Measurements from ENCODE around the gene CCDC47. TPM values are rescaled to one million over a fixed set of nuclear protein-coding genes. Genes with fewer than 3 reads are reported as not detected.

CCDC47 gene
- polyA plus RNA-seq, 1 donor (not counting 4 experiments of a cell fraction or from before 2014, with no cell fraction given), result 86.4 TPM

DNA sequence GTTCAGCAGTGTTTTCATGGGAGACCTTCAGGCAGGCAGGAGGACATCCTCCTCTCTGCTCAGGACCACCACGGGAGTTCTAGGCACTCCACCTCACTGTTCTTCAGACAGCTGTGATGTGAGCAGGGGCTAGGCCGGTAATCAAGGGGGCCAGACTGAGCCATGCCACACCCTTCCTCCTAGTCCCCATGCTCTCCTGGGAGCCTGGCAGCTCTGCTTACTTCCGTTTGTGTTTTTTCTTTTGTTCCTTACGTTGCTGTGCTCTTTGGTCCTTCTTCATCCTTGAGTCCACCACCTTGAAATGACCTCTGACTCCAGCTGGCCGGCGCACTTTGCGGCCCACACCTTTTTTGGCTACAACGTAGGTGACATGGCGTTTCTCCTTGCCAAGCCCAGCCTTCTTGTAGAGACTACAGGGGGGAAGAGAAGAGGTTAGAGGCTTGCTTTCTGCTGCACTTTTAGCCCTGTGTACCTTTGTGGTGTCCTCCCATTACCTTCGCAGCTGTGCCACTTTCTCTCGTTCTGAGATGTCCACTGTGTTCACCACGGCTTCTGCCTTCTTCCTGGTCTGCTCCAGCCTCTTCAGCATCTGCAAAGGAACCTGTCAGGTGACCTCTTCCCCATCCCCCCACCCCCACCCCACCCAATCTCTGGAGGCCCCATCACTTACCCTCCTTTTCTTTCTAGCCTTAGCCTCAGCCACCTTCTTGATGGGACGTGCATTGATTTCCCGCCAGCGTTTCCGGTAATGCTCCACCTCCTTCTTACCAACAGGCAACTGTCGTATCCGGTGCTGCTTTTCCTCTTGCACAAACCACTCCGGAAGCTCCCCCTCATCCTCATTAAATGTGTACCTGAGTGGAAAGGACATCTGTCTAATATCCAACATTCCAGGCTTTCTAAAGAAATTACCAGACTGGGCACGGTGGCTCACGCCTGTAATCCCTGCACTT, 46.5 kb upstream of the CCDC47 start:
- no peak for FAIRE-seq
- no peak for DNase-seq (ENCODE audit: low read depth, low spot score)
- Histone ChIP-seq H3K79me2 (ENCODE audit: control insufficient read depth, insufficient read depth, low read length) (peaks cover 19% of the 10 kb centered on the region), H3K4me3 (ENCODE audit: control insufficient read depth in 2 of 3, extremely low read depth in 1 of 3, insufficient read depth in 2 of 3, low read depth in 1 of 3, low read length in 3 of 3) (no peak overlapping the region), H2AFZ (ENCODE audit: control insufficient read depth, low read length) (no peak overlapping the region), H3K9ac (ENCODE audit: control insufficient read depth, extremely low read depth, insufficient read depth, low read length) (no peak overlapping the region), H3K4me2 (ENCODE audit: control insufficient read depth, extremely low read depth, insufficient read depth, low read depth, low read length) (no peak overlapping the region), H3K27ac (ENCODE audit: control insufficient read depth, insufficient read depth, low read length) (no peak overlapping the region), H3K4me1 (ENCODE audit: control insufficient read depth, extremely low read depth, insufficient read depth, low read length) (no peaks in the 10 kb centered on the region), H3K27me3 (ENCODE audit: control insufficient read depth, extremely low read depth, insufficient read depth, low read length) (no peaks in the 10 kb centered on the region), H3K9me1 (ENCODE audit: control insufficient read depth, extremely low read depth, insufficient read depth, low read length) (no peaks in the 10 kb centered on the region), H3K36me3 (ENCODE audit: control insufficient read depth in 2 of 2, extremely low read depth in 1 of 2, insufficient read depth in 2 of 2, low read length in 2 of 2) (peaks cover 67 to 75% of the 10 kb centered on the region in 2 experiments), H4K20me1 (ENCODE audit: control insufficient read depth, extremely low read depth, insufficient read depth, low read length) (peaks cover 9% of the 10 kb centered on the region), H3K9me3 (ENCODE audit: control insufficient read depth, low read depth, low read length) (no peaks in the 10 kb centered on the region)
- TF ChIP-seq, protein P1, sequence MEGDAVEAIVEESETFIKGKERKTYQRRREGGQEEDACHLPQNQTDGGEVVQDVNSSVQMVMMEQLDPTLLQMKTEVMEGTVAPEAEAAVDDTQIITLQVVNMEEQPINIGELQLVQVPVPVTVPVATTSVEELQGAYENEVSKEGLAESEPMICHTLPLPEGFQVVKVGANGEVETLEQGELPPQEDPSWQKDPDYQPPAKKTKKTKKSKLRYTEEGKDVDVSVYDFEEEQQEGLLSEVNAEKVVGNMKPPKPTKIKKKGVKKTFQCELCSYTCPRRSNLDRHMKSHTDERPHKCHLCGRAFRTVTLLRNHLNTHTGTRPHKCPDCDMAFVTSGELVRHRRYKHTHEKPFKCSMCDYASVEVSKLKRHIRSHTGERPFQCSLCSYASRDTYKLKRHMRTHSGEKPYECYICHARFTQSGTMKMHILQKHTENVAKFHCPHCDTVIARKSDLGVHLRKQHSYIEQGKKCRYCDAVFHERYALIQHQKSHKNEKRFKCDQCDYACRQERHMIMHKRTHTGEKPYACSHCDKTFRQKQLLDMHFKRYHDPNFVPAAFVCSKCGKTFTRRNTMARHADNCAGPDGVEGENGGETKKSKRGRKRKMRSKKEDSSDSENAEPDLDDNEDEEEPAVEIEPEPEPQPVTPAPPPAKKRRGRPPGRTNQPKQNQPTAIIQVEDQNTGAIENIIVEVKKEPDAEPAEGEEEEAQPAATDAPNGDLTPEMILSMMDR (optimal IDR thresholded peaks at IDR 0.05 in 1 of 3, IDR thresholded peaks at IDR 0.05 in 1 of 3, conservative IDR thresholded peaks at IDR 0.05 in 1 of 3; ENCODE audit: extremely low read depth in 1 of 3, insufficient read depth in 2 of 3, low read length in 3 of 3), result no peak
- no peak for TF ChIP-seq EZH2 (IDR thresholded peaks at IDR 0.05; ENCODE audit: low read length)
- dilution Hi-C loops (cut with MboI; ENCODE audit: extremely low pct_ligation_motif_present, low sequenced_read_pairs), result loop anchor here (5.0 kb wide), 1 partner anchor 38 kb away; no protein-coding TSS in a partner anchor

DNA sequence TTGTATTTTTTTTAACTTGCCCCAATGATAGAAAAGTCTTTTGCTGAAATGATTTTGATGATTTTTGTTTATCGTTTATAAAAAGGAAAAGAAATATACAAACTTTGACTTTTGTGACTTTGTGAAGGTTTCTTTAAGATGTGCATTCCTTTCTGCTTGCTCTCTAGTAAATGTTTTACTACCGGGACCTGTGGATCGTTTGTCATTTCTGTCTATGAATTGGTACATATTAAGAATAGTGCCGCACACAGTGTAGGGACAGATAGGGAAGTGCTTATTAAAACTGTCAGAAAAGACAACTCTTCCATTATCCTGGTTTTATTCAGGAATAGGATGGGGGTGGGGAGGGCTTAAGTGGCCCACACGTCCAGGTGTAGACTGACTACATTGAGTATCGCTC, 45.7 kb upstream of the CCDC47 start:
- no peak overlapping the region for H3K4me2 ChIP-seq (ENCODE audit: control insufficient read depth, extremely low read depth, insufficient read depth, low read depth, low read length)
- DNase-seq (ENCODE audit: low read depth, low spot score) (no peak), FAIRE-seq (no peak)
- peaks cover 64 to 71% of the 10 kb centered on the region in 2 experiments for H3K36me3 ChIP-seq (ENCODE audit: control insufficient read depth in 2 of 2, extremely low read depth in 1 of 2, insufficient read depth in 2 of 2, low read length in 2 of 2)
- H3K9me3 ChIP-seq (ENCODE audit: control insufficient read depth, low read depth, low read length), result no peaks in the 10 kb centered on the region
- H3K4me1 ChIP-seq (ENCODE audit: control insufficient read depth, extremely low read depth, insufficient read depth, low read length), result no peaks in the 10 kb centered on the region
- TF ChIP-seq, protein P1 (optimal IDR thresholded peaks at IDR 0.05 in 1 of 3, IDR thresholded peaks at IDR 0.05 in 1 of 3, conservative IDR thresholded peaks at IDR 0.05 in 1 of 3; ENCODE audit: extremely low read depth in 1 of 3, insufficient read depth in 2 of 3, low read length in 3 of 3), result no peak
- no peak for TF ChIP-seq EZH2 (IDR thresholded peaks at IDR 0.05; ENCODE audit: low read length)
- H3K27ac ChIP-seq (ENCODE audit: control insufficient read depth, insufficient read depth, low read length), result no peak overlapping the region
- H3K79me2 ChIP-seq (ENCODE audit: control insufficient read depth, insufficient read depth, low read length), result peaks cover 15% of the 10 kb centered on the region
- dilution Hi-C loops (cut with MboI; ENCODE audit: extremely low pct_ligation_motif_present, low sequenced_read_pairs), result loop anchor here (5.0 kb wide), 1 partner anchor 37 kb away; no protein-coding TSS in a partner anchor
- no peaks in the 10 kb centered on the region for H3K9me1 ChIP-seq (ENCODE audit: control insufficient read depth, extremely low read depth, insufficient read depth, low read length)
- H4K20me1 ChIP-seq (ENCODE audit: control insufficient read depth, extremely low read depth, insufficient read depth, low read length), result peaks cover 9% of the 10 kb centered on the region
- H2AFZ ChIP-seq (ENCODE audit: control insufficient read depth, low read length), result no peak overlapping the region
- H3K27me3 ChIP-seq (ENCODE audit: control insufficient read depth, extremely low read depth, insufficient read depth, low read length), result no peaks in the 10 kb centered on the region
- H3K9ac ChIP-seq (ENCODE audit: control insufficient read depth, extremely low read depth, insufficient read depth, low read length), result no peak overlapping the region
- no peak overlapping the region for H3K4me3 ChIP-seq (ENCODE audit: control insufficient read depth in 2 of 3, extremely low read depth in 1 of 3, insufficient read depth in 2 of 3, low read depth in 1 of 3, low read length in 3 of 3)
